Measurements from ENCODE around the gene CYREN. TPM values are rescaled to one million over a fixed set of nuclear protein-coding genes. Genes with fewer than 3 reads are reported as not detected.
A peak's percentile ranks its signal among the peaks of the same experiment; 100 is the strongest.

CYREN gene
- total and polyA plus RNA-seq, 8 donors, result 13.9 to 29.0 (median 23.8) TPM

DNA sequence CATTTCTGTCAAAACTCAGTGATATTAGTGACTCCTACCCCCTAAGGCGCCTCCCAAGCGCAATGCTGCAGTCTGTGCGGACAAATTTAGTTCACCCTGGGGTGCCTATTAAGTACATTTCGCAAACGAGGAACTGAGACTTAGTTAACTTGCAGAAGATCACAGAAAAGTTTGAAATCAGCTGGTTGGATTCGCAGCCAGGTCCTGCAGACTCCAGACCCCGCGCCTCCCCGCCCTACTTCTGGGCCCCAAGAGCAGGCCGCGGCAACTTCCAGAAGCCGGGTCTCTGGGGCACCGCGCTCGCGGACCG, 588 bp downstream of the CYREN start:
- WGBS, 2 donors, result 1% methylated on average over 8 to 17 of the region's 17 CpGs
- peaks cover 5 to 18% (median 13%) of the 10 kb centered on the region in 3 donors for H3K4me1 ChIP-seq
- TF ChIP-seq, protein P1, sequence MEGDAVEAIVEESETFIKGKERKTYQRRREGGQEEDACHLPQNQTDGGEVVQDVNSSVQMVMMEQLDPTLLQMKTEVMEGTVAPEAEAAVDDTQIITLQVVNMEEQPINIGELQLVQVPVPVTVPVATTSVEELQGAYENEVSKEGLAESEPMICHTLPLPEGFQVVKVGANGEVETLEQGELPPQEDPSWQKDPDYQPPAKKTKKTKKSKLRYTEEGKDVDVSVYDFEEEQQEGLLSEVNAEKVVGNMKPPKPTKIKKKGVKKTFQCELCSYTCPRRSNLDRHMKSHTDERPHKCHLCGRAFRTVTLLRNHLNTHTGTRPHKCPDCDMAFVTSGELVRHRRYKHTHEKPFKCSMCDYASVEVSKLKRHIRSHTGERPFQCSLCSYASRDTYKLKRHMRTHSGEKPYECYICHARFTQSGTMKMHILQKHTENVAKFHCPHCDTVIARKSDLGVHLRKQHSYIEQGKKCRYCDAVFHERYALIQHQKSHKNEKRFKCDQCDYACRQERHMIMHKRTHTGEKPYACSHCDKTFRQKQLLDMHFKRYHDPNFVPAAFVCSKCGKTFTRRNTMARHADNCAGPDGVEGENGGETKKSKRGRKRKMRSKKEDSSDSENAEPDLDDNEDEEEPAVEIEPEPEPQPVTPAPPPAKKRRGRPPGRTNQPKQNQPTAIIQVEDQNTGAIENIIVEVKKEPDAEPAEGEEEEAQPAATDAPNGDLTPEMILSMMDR (IDR thresholded peaks at IDR 0.05), result no peak
- ATAC-seq (no peak), DNase-seq (no peak), FAIRE-seq (no peak)
- peak overlapping the region; percentile 95 to 99 (median 96) for H3K27ac ChIP-seq
- no peaks in the 10 kb centered on the region for H3K27me3 ChIP-seq
- no peaks in the 10 kb centered on the region for H3K9me3 ChIP-seq
- peaks cover 0 to 26% (median 0%) of the 10 kb centered on the region in 3 donors for H3K36me3 ChIP-seq
- intact Hi-C loops (cut with DNase I), result loop anchor here in 2 of 3 donors (10.0 kb wide), 2 partner anchors 175 to 185 kb away; partner anchors contain the start of gene AGBL3 (in 1 of the 2)
- peak overlapping the region; percentile 79 to 97 (median 93) for H3K4me3 ChIP-seq

GRCh38 chr7:135169141-135169963, 1.2 kb downstream of the CYREN start:
- TF ChIP-seq, protein P1 (IDR thresholded peaks at IDR 0.05), result no peak
- intact Hi-C loops (cut with DNase I), result loop anchor here in 2 of 3 donors (10.0 kb wide), 2 partner anchors 175 to 185 kb away; partner anchors contain the start of gene AGBL3 (in 1 of the 2)
- Histone ChIP-seq H3K4me1 (peaks cover 5 to 18% (median 13%) of the 10 kb centered on the region in 3 donors), H3K36me3 (peaks cover 0 to 28% (median 0%) of the 10 kb centered on the region in 3 donors), H3K27me3 (no peaks in the 10 kb centered on the region), H3K27ac (peak overlapping the region; percentile 95 to 99 (median 96)), H3K9me3 (no peaks in the 10 kb centered on the region), H3K4me3 (peak overlapping the region; percentile 79 to 97 (median 93))
- ATAC-seq, result peak in 2 of 4 donors; percentile 3 to 4
- DNase-seq, result no peak
- 41 to 45% methylated on average over 11 of the region's 11 CpGs for WGBS, 2 donors
- FAIRE-seq, result no peak

GRCh38 chr7:135168489-135169140, 1.9 kb downstream of the CYREN start:
- intact Hi-C loops (cut with DNase I), result loop anchor here in 2 of 3 donors (10.0 kb wide), 2 partner anchors 174 to 184 kb away; partner anchors contain the start of gene AGBL3 (in 1 of the 2)
- WGBS, 2 donors, result 86 to 89% methylated on average over 13 of the region's 13 CpGs
- ATAC-seq (no peak), FAIRE-seq (no peak), DNase-seq (no peak)
- Histone ChIP-seq H3K27ac (peak overlapping the region in 2 of 4 donors; percentile 96 to 99), H3K4me1 (peaks cover 5 to 18% (median 13%) of the 10 kb centered on the region in 3 donors), H3K36me3 (peaks cover 0 to 28% (median 0%) of the 10 kb centered on the region in 3 donors), H3K27me3 (no peaks in the 10 kb centered on the region), H3K9me3 (no peaks in the 10 kb centered on the region), H3K4me3 (peak overlapping the region in 2 of 4 donors; percentile 79 to 96)
- TF ChIP-seq, protein P1 (IDR thresholded peaks at IDR 0.05), result no peak

- TF ChIP-seq, protein P1 (IDR thresholded peaks at IDR 0.05), result no peak
- H3K27ac ChIP-seq, result peak overlapping the region in 2 of 4 donors; percentile 41 to 48
- FAIRE-seq (no peak), ATAC-seq (no peak), DNase-seq (no peak)
- H3K4me3 ChIP-seq, result no peak overlapping the region
- peaks cover 5 to 18% (median 13%) of the 10 kb centered on the region in 3 donors for H3K4me1 ChIP-seq
- intact Hi-C loops (cut with DNase I), result loop anchor here in 2 of 3 donors (10.0 kb wide), 2 partner anchors 173 to 183 kb away; partner anchors contain the start of gene AGBL3 (in 1 of the 2)
- H3K9me3 ChIP-seq, result no peaks in the 10 kb centered on the region
- WGBS, 2 donors, result 58 to 69% methylated on average over 6 to 8 of the region's 9 CpGs
- no peaks in the 10 kb centered on the region for H3K27me3 ChIP-seq
- H3K36me3 ChIP-seq, result peaks cover 0 to 28% (median 0%) of the 10 kb centered on the region in 3 donors
Observed at GRCh38 chr7:135168001-135168400, 2.5 kb downstream of the CYREN start.
